ENCODE results near the gene MALRD1.

DNA sequence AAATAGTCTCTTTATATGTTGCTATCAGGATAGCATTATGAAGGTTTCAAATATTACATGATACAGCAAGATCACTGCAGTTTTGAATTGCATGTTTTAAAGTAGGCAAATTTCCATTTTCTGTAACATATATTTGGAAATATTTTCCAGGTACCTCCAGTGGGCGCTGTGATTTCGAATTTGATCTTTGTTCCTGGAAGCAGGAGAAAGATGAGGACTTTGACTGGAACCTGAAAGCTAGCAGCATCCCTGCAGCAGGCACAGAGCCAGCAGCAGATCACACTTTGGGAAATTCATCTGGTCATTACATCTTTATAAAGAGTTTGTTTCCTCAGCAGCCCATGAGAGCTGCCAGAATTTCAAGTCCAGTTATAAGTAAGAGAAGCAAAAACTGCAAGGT lies 299.0 kb downstream of the MALRD1 start:
- TF ChIP-seq EZH2 (IDR thresholded peaks at IDR 0.05; ENCODE audit: borderline replicate concordance), result no peak
- TF ChIP-seq, protein P1, sequence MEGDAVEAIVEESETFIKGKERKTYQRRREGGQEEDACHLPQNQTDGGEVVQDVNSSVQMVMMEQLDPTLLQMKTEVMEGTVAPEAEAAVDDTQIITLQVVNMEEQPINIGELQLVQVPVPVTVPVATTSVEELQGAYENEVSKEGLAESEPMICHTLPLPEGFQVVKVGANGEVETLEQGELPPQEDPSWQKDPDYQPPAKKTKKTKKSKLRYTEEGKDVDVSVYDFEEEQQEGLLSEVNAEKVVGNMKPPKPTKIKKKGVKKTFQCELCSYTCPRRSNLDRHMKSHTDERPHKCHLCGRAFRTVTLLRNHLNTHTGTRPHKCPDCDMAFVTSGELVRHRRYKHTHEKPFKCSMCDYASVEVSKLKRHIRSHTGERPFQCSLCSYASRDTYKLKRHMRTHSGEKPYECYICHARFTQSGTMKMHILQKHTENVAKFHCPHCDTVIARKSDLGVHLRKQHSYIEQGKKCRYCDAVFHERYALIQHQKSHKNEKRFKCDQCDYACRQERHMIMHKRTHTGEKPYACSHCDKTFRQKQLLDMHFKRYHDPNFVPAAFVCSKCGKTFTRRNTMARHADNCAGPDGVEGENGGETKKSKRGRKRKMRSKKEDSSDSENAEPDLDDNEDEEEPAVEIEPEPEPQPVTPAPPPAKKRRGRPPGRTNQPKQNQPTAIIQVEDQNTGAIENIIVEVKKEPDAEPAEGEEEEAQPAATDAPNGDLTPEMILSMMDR (IDR thresholded peaks at IDR 0.05; ENCODE audit: poor library complexity), result peak; percentile 45
- TF ChIP-seq EZH2phosphoT487 (IDR thresholded peaks at IDR 0.05; ENCODE audit: low read depth, severe bottlenecking, unreplicated experiment), result no peak
